ENCODE measurements around the gene ZNF205.

DNA sequence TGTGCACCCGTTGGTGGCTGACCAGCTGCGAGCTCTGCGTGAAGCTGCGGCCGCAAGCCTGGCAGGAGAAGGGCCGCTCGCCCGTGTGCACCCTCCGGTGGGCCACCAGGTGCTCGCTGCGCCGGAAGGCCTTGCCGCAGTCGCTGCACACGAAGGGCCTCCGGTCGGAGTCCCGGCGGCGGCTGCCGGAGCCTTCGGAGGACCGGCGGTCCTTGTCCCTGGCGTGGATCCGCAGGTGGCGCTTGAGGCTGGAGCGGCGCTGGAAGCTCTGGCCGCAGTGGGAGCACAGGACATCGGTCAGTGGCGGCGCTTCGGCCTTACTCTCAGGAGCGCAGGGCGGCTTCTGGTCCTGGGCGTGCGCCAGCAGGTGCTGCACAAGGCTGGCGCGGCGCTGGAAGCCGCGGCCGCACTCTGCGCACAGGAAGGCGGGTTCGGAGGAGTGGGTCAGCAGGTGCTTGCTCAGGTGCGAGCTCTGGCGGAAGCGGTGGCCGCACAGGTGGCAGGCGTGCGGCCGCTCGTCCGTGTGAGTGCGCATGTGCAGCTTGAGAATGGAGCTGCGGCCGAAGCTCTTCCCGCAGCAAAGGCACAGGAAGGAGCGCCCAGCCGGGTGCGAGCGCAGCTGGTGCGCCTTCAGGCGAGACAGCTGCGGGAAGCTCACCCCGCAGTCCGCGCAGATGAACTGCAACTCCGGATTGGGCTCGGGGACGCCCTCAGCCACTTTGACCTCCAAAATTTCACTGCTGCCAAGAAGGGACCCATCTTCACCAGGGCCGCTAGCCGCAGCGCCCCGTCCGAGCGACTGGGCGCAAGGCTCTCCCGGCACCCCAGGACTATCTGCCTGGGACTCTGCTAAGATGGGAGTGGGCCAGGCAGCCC lies 22.4 kb upstream of the ZNF205 start:
- TF ChIP-seq SMAD3 (CRISPR knock-in tag; IDR thresholded peaks at IDR 0.05) (no peak), ZFP62 (CRISPR knock-in tag; IDR thresholded peaks at IDR 0.05) (no peak), ZNF530 (CRISPR knock-in tag; IDR thresholded peaks at IDR 0.05; ENCODE audit: low read depth) (no peak), CC2D1A (CRISPR knock-in tag; IDR thresholded peaks at IDR 0.05) (no peak), MATR3 (CRISPR knock-in tag; IDR thresholded peaks at IDR 0.05) (no peak), MTA3 (CRISPR knock-in tag; IDR thresholded peaks at IDR 0.05) (no peak), NFYB (CRISPR knock-in tag; IDR thresholded peaks at IDR 0.05) (no peak), ZNF746 (CRISPR knock-in tag; IDR thresholded peaks at IDR 0.05) (no peak)
- TF ChIP-seq, protein P1, sequence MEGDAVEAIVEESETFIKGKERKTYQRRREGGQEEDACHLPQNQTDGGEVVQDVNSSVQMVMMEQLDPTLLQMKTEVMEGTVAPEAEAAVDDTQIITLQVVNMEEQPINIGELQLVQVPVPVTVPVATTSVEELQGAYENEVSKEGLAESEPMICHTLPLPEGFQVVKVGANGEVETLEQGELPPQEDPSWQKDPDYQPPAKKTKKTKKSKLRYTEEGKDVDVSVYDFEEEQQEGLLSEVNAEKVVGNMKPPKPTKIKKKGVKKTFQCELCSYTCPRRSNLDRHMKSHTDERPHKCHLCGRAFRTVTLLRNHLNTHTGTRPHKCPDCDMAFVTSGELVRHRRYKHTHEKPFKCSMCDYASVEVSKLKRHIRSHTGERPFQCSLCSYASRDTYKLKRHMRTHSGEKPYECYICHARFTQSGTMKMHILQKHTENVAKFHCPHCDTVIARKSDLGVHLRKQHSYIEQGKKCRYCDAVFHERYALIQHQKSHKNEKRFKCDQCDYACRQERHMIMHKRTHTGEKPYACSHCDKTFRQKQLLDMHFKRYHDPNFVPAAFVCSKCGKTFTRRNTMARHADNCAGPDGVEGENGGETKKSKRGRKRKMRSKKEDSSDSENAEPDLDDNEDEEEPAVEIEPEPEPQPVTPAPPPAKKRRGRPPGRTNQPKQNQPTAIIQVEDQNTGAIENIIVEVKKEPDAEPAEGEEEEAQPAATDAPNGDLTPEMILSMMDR (CRISPR knock-in tag; IDR thresholded peaks at IDR 0.05): no peak
- TF ChIP-seq, protein P2, sequence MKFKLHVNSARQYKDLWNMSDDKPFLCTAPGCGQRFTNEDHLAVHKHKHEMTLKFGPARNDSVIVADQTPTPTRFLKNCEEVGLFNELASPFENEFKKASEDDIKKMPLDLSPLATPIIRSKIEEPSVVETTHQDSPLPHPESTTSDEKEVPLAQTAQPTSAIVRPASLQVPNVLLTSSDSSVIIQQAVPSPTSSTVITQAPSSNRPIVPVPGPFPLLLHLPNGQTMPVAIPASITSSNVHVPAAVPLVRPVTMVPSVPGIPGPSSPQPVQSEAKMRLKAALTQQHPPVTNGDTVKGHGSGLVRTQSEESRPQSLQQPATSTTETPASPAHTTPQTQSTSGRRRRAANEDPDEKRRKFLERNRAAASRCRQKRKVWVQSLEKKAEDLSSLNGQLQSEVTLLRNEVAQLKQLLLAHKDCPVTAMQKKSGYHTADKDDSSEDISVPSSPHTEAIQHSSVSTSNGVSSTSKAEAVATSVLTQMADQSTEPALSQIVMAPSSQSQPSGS (CRISPR knock-in tag; IDR thresholded peaks at IDR 0.05): no peak
- TF ChIP-seq, protein P3, sequence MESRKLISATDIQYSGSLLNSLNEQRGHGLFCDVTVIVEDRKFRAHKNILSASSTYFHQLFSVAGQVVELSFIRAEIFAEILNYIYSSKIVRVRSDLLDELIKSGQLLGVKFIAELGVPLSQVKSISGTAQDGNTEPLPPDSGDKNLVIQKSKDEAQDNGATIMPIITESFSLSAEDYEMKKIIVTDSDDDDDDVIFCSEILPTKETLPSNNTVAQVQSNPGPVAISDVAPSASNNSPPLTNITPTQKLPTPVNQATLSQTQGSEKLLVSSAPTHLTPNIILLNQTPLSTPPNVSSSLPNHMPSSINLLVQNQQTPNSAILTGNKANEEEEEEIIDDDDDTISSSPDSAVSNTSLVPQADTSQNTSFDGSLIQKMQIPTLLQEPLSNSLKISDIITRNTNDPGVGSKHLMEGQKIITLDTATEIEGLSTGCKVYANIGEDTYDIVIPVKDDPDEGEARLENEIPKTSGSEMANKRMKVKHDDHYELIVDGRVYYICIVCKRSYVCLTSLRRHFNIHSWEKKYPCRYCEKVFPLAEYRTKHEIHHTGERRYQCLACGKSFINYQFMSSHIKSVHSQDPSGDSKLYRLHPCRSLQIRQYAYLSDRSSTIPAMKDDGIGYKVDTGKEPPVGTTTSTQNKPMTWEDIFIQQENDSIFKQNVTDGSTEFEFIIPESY (CRISPR knock-in tag; IDR thresholded peaks at IDR 0.05): no peak
- TF ChIP-seq, protein P4, sequence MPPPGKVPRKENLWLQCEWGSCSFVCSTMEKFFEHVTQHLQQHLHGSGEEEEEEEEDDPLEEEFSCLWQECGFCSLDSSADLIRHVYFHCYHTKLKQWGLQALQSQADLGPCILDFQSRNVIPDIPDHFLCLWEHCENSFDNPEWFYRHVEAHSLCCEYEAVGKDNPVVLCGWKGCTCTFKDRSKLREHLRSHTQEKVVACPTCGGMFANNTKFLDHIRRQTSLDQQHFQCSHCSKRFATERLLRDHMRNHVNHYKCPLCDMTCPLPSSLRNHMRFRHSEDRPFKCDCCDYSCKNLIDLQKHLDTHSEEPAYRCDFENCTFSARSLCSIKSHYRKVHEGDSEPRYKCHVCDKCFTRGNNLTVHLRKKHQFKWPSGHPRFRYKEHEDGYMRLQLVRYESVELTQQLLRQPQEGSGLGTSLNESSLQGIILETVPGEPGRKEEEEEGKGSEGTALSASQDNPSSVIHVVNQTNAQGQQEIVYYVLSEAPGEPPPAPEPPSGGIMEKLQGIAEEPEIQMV (CRISPR knock-in tag; IDR thresholded peaks at IDR 0.05; ENCODE audit: low read depth): no peak

All from HepG2 (cell line).